GM23338 (cell line): ENCODE measurements around the gene TCTN1. TPM values are rescaled to one million over a fixed set of nuclear protein-coding genes. Genes with fewer than 3 reads are reported as not detected.

Source experiments
- ATAC-seq: fragments of 200-7000 bp; cut with Tn5 transposase; 3 replicates; pipeline ENCODE4 v1.9.1; 2020
- DNase-seq: peaks from one replicate; pipeline ENCODE4 v3.0.0-alpha.2; 2015; ENCODE audit warnings: low spot score
- H2AFZ ChIP-seq: fragments of 200-600 bp; sonication (generic); 2 replicates; pipeline ENCODE4 v1.8.0; 2016; ENCODE audit warnings: antibody characterized with exemption, mild to moderate bottlenecking, moderate library complexity
- H3F3A ChIP-seq: fragments of 200-600 bp; sonication (generic); replicated peaks from 2 replicates; pipeline ENCODE4 v1.8.0; 2017; ENCODE audit warnings: antibody characterized with exemption, mixed run types, low read depth
- H3K27ac ChIP-seq: fragments of 200-600 bp; sonication (generic); 2 replicates; pipeline ENCODE4 v1.6.1; 2016; ENCODE audit warnings: low read depth
- H3K27me3 ChIP-seq: fragments of 200-600 bp; sonication (generic); 2 replicates; pipeline ENCODE4 v1.8.0; 2016; ENCODE audit warnings: mild to moderate bottlenecking, mixed run types, moderate library complexity; ENCODE audit not compliant: insufficient read depth
- H3K36me3 ChIP-seq: fragments of 200-600 bp; sonication (generic); 2 replicates; pipeline ENCODE4 v1.8.0; 2016; ENCODE audit warnings: mild to moderate bottlenecking; ENCODE audit not compliant: insufficient read depth
- H3K4me1 ChIP-seq: fragments of 200-600 bp; sonication (generic); 2 replicates; pipeline ENCODE4 v1.8.0; 2016; ENCODE audit warnings: mild to moderate bottlenecking, moderate library complexity; ENCODE audit not compliant: insufficient read depth
- H3K4me2 ChIP-seq: fragments of 200-600 bp; sonication (generic); 2 replicates; pipeline ENCODE4 v1.7.1; 2017; ENCODE audit warnings: mixed run types
- H3K4me3 ChIP-seq: fragments of 200-600 bp; sonication (generic); 2 replicates; pipeline ENCODE4 v1.6.1; 2016; ENCODE audit warnings: mixed run types
- H3K79me2 ChIP-seq: fragments of 200-600 bp; sonication (generic); replicated peaks from 2 replicates; pipeline ENCODE4 v1.8.0; 2017; ENCODE audit warnings: mild to moderate bottlenecking; ENCODE audit not compliant: insufficient read depth
- H3K9me2 ChIP-seq: fragments of 200-600 bp; sonication (generic); 2 replicates; pipeline ENCODE4 v1.8.0; 2017; ENCODE audit not compliant: insufficient read depth
- H4K20me1 ChIP-seq: fragments of 200-600 bp; sonication (generic); replicated peaks from 2 replicates; pipeline ENCODE4 v1.8.0; 2017; ENCODE audit warnings: mild to moderate bottlenecking; ENCODE audit not compliant: insufficient read depth
- H3K27ac Mint-ChIP-seq: 2 replicates; pipeline ENCODE4 v1.8.0; 2020; ENCODE audit warnings: inconsistent platforms, mild to moderate bottlenecking, moderate library complexity, mixed read lengths
- H3K27me3 Mint-ChIP-seq: 3 replicates; pipeline ENCODE4 v1.8.0; 2022; ENCODE audit warnings: low read depth, mild to moderate bottlenecking, moderate library complexity, mixed read lengths, inconsistent platforms; ENCODE audit not compliant: insufficient read depth, poor library complexity
- H3K36me3 Mint-ChIP-seq: 3 replicates; pipeline ENCODE4 v1.8.0; 2021; ENCODE audit warnings: low read depth, mild to moderate bottlenecking, inconsistent platforms, moderate library complexity, mixed read lengths
- H3K4me1 Mint-ChIP-seq: 3 replicates; pipeline ENCODE4 v1.8.0; 2020; ENCODE audit warnings: mild to moderate bottlenecking, inconsistent platforms, mixed read lengths
- H3K4me3 Mint-ChIP-seq: 3 replicates; pipeline ENCODE4 v1.8.0; 2021; ENCODE audit warnings: moderate library complexity, mild to moderate bottlenecking, inconsistent platforms, mixed read lengths
- H3K9me3 Mint-ChIP-seq: 3 replicates; pipeline ENCODE4 v1.8.0; 2020; ENCODE audit warnings: moderate library complexity, mild to moderate bottlenecking, inconsistent platforms, mixed read lengths
- NANOG ChIP-seq: IDR thresholded peaks from 2 replicates; pipeline ENCODE4 v1.6.1; 2016; ENCODE audit warnings: antibody characterized with exemption, borderline replicate concordance
- POLR2AphosphoS5 ChIP-seq: IDR thresholded peaks from 2 replicates; pipeline ENCODE4 v1.6.1; 2016; ENCODE audit warnings: antibody characterized with exemption, low read depth
- REST ChIP-seq: IDR thresholded peaks from one replicate; pipeline ENCODE4 v1.6.1; 2018; ENCODE audit warnings: antibody characterized with exemption; ENCODE audit not compliant: unreplicated experiment
- polyA plus RNA-seq: library from polyadenylated mRNA; unstranded; fragments of >200 nt; fragmentation: Nextera tagmentation; extraction: Ambion mirVana; gene quantifications from 2 replicates; pipeline ENCODE4 v1.2.1, GENCODE V29; 2016
- total RNA-seq: library from RNA; depleted of rRNA; stranded (reverse); fragments of >200 nt; shearing (Covaris generic); gene quantifications from 2 replicates; pipeline ENCODE4 v1.2.3, GENCODE V29; 2014
- TF ChIP-seq, protein P1 (sequence below): fragments of 250-450 bp; sonication (Bioruptor Pico); IDR thresholded peaks from 2 replicates; pipeline ENCODE4 v1.5.0; 2020; ENCODE audit warnings: mild to moderate bottlenecking, moderate library complexity

TCTN1 gene
- total and polyA plus RNA-seq, 2 experiments from 2014 or later = 10.6 to 12.4 TPM

- H3K27ac Mint-ChIP-seq = no peak overlapping the region
- H3F3A ChIP-seq = peaks cover 6% of the 10 kb centered on the region; the same call in 1 of the 2 replicates
- H3K27me3 Mint-ChIP-seq = peaks cover 24% of the 10 kb centered on the region
- no peak overlapping the region for H2AFZ ChIP-seq
- H3K4me3 Mint-ChIP-seq = no peak overlapping the region; the same call in 2 of the 3 replicates
- peaks cover 8% of the 10 kb centered on the region for H3K4me1 ChIP-seq
- H3K27ac ChIP-seq = no peak overlapping the region
- peaks cover 15% of the 10 kb centered on the region for H3K4me1 Mint-ChIP-seq
- H4K20me1 ChIP-seq = no peaks in the 10 kb centered on the region
- H3K4me3 ChIP-seq = no peak overlapping the region
- H3K9me3 Mint-ChIP-seq = no peaks in the 10 kb centered on the region; the same call in 2 of the 3 replicates
- H3K79me2 ChIP-seq = no peaks in the 10 kb centered on the region
- no peak for ATAC-seq
- DNase-seq = no peak
- no peak overlapping the region for H3K4me2 ChIP-seq
- H3K9me2 ChIP-seq = no peaks in the 10 kb centered on the region
- no peaks in the 10 kb centered on the region; the same call in none of the 3 replicates for H3K36me3 Mint-ChIP-seq
- peaks cover 15% of the 10 kb centered on the region for H3K27me3 ChIP-seq
- TF ChIP-seq, protein P1, sequence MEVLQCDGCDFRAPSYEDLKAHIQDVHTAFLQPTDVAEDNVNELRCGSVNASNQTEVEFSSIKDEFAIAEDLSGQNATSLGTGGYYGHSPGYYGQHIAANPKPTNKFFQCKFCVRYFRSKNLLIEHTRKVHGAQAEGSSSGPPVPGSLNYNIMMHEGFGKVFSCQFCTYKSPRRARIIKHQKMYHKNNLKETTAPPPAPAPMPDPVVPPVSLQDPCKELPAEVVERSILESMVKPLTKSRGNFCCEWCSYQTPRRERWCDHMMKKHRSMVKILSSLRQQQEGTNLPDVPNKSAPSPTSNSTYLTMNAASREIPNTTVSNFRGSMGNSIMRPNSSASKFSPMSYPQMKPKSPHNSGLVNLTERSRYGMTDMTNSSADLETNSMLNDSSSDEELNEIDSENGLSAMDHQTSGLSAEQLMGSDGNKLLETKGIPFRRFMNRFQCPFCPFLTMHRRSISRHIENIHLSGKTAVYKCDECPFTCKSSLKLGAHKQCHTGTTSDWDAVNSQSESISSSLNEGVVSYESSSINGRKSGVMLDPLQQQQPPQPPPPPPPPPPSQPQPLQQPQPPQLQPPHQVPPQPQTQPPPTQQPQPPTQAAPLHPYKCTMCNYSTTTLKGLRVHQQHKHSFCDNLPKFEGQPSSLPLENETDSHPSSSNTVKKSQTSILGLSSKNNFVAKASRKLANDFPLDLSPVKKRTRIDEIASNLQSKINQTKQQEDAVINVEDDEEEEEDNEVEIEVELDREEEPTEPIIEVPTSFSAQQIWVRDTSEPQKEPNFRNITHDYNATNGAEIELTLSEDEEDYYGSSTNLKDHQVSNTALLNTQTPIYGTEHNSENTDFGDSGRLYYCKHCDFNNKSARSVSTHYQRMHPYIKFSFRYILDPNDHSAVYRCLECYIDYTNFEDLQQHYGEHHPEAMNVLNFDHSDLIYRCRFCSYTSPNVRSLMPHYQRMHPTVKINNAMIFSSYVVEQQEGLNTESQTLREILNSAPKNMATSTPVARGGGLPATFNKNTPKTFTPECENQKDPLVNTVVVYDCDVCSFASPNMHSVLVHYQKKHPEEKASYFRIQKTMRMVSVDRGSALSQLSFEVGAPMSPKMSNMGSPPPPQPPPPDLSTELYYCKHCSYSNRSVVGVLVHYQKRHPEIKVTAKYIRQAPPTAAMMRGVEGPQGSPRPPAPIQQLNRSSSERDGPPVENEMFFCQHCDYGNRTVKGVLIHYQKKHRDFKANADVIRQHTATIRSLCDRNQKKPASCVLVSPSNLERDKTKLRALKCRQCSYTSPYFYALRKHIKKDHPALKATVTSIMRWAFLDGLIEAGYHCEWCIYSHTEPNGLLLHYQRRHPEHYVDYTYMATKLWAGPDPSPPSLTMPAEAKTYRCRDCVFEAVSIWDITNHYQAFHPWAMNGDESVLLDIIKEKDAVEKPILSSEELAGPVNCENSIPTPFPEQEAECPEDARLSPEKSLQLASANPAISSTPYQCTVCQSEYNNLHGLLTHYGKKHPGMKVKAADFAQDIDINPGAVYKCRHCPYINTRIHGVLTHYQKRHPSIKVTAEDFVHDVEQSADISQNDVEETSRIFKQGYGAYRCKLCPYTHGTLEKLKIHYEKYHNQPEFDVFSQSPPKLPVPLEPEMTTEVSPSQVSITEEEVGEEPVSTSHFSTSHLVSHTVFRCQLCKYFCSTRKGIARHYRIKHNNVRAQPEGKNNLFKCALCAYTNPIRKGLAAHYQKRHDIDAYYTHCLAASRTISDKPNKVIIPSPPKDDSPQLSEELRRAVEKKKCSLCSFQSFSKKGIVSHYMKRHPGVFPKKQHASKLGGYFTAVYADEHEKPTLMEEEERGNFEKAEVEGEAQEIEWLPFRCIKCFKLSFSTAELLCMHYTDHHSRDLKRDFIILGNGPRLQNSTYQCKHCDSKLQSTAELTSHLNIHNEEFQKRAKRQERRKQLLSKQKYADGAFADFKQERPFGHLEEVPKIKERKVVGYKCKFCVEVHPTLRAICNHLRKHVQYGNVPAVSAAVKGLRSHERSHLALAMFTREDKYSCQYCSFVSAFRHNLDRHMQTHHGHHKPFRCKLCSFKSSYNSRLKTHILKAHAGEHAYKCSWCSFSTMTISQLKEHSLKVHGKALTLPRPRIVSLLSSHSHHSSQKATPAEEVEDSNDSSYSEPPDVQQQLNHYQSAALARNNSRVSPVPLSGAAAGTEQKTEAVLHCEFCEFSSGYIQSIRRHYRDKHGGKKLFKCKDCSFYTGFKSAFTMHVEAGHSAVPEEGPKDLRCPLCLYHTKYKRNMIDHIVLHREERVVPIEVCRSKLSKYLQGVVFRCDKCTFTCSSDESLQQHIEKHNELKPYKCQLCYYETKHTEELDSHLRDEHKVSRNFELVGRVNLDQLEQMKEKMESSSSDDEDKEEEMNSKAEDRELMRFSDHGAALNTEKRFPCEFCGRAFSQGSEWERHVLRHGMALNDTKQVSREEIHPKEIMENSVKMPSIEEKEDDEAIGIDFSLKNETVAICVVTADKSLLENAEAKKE (CRISPR knock-in tag) = no peak
- TF ChIP-seq POLR2AphosphoS5 (no peak), NANOG (no peak), REST (no peak)
- no peaks in the 10 kb centered on the region for H3K36me3 ChIP-seq
Measured at GRCh38 chr12:110686294-110686903, 72.5 kb downstream of the TCTN1 start.
